Prostate gland (tissue), 2 donors: ENCODE data around the gene ANKMY1.

ENCODE experiments used
- CTCF ChIP-seq, 4 experiments: fragments of 200-600 bp in 2 of 4; fragments of 450-650 bp in 2 of 4; sonication (generic) in 2 of 4; IDR thresholded peaks; 1 replicate in 3 of 4; 2 replicates in 1 of 4; pipeline ENCODE4 v1.5.1; 2016 to 2019; ENCODE audit warnings: antibody characterized with exemption in 4 of 4, mild to moderate bottlenecking in 2 of 4, moderate library complexity in 2 of 4
- POLR2AphosphoS5 ChIP-seq: sonication (generic); formaldehyde crosslinking; IDR thresholded peaks from one replicate; pipeline ENCODE4 v1.6.1; 2017; ENCODE audit warnings: antibody characterized with exemption

GRCh38 chr2:240604291-240604938 lies 46.6 kb upstream of the ANKMY1 start:
- TF ChIP-seq CTCF (IDR thresholded peaks at IDR 0.05) (peak in 2 of 4 experiments; percentile 27 to 29), POLR2AphosphoS5 (no peak)
